ENCODE results near the gene CYP4F2.
"Not testable (repeated sequence)": the region's sequence is repeated elsewhere in the genome, so short reads cannot be mapped to it uniquely, and the experiment has no call there.

GRCh38 chr19:15902898-15903297 lies 5.0 kb upstream of the CYP4F2 start:
- not testable (repeated sequence) for TF ChIP-seq CTCF (IDR thresholded peaks at IDR 0.05; ENCODE audit: borderline replicate concordance, extremely low read depth, low read length, poor library complexity, severe bottlenecking); EZH2 (IDR thresholded peaks at IDR 0.05; ENCODE audit: borderline replicate concordance, low read depth, low read length, severe bottlenecking)

All from DND-41 (cell line).